NB4 (cell line): ENCODE data around the gene FA2H.

ENCODE experiments used
- CTCF ChIP-seq: IDR thresholded peaks from one replicate; pipeline ENCODE4 v1.5.1; 2012; ENCODE audit warnings: low read depth, low read length
- POLR2A ChIP-seq: IDR thresholded peaks from 2 replicates; pipeline ENCODE4 v1.6.1; 2011; ENCODE audit warnings: mild to moderate bottlenecking; ENCODE audit not compliant: insufficient read length; ENCODE audit errors: extremely low read depth

GRCh38 chr16:74711938-74712337 lies 62.7 kb downstream of the FA2H start:
- TF ChIP-seq CTCF = no peak
- no peak for TF ChIP-seq POLR2A
